GM18907 (cell line): ENCODE data around the gene SLC25A21.
"Not testable (repeated sequence)": the region's sequence is repeated elsewhere in the genome, so short reads cannot be mapped to it uniquely, and the experiment has no call there.

Source experiments
- ATAC-seq: cut with Tn5 transposase; IDR thresholded peaks from one replicate; pipeline ENCODE4 v1.9.1; 2021; ENCODE audit warnings: mild to moderate bottlenecking, moderate library complexity; ENCODE audit not compliant: unreplicated experiment

SLC25A21 gene

GRCh38 chr14:36900846-36901245 is 271.6 kb downstream of the SLC25A21 start:
- ATAC-seq = no peak

- not testable (repeated sequence) for ATAC-seq
These were observed 276.1 kb downstream of the SLC25A21 start for GRCh38 chr14:36896300-36896699.

DNA sequence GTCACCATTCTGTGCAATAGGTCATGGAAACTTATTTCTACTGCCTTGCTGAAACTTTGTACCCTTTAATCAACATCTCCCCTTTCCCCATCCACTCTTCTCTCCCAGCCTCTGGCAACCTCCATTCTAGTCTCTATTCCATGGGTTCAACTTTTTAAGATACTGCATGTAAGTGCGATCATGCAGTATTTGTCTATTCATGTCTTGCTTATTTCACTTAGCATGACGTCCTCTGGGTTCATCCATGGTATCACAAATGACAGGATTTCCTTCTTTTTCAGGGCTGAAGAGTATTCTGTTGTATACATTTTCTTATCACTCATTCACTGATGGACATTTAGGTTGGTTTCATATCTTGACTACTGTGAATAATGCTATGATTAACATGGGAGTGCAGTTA is 288.4 kb downstream of the SLC25A21 start:
- no peak for ATAC-seq

DNA sequence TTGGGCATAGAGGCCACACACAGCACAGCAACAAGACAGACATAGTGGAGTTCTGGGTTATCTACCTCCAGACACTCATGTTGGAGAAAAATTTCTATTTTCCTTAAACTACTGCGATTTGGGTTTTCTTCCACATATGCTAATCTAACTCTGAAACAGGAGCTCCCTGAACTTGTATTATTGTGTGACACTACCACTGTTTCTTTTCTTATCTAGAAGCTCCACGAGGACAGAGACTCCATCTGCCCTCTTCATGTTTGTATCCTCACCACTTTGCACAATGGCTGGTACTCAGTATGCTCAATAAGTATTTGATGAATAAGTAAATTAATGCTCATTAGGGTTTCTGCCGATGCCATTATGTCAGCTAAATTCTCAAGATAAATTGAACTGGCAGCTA is 292.1 kb downstream of the SLC25A21 start:
- no peak for ATAC-seq

- ATAC-seq = no peak
These were observed 292.8 kb downstream of the SLC25A21 start for GRCh38 chr14:36879558-36879957.

DNA sequence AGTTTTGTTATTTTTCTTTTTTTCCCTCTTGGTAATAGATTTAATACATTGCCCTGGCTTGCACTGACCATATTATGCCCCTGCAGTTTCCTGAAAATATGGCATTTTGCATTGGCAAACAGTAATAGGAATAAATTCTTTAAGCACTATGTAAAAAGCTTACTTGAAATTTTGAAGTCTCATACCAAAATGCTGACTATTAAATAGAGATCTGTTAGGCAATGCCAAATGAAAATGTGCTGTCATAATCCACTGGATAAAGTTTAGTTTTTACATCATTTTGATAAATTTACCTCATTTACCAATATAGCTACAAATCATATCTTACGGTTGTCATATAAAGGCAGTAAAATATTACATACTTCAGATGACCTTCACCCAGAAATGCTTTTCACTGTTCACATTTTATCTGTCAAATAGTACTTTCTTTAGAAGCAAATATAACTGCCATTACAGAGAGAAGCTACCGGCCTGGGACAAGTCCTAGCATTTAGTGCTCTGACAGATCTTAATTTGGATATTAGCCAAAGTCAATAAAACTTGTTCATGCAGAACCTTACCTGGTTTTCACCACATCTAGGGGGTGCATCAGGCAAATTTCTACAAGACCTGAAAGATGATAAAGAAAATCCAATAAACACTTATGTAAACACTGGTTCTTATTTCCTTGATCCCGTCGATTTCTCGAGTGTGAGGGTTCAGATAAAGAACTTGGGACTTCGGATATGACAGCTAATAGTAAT is 297.8 kb downstream of the SLC25A21 start:
- ATAC-seq = no peak

GRCh38 chr14:36870776-36871175 is 301.6 kb downstream of the SLC25A21 start:
- ATAC-seq = no peak

DNA sequence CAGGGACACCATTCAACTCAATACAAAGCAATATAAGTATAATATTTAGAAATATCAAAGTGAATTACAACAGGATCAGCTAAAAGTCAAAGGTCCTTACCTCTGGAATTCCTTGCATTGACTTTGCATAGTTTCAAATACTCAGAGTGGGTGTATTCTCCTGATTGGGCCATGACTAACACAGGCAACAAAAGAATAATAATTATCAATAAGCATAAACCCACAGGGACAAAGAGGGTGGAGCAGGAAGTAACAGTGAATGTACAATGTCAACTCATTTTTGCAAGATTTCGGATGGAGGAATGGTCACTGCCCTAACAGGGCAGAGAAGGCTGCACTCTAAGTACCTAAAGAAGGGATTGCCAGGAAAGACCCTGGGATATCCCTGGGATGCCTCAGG is 303.3 kb downstream of the SLC25A21 start:
- no peak for ATAC-seq

DNA sequence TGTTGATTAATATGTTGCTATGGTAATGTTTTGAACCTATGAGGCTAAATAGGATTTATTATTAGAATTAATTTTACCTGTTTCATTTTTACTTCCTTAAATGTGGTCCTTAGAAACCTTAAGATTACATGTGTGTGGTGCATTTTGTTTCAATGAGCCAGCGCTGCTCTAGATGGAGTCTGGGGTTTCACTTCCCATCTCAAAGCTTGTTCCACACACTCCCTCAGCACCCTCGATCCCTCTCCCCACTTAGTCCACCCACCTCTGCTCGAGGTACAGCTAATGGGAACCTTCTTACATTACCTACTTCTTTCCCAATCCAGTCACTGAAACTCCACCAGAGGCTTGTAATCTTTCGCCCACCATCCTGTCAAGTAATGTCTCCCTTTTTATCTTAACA is 305.5 kb downstream of the SLC25A21 start:
- no peak for ATAC-seq

- no peak for ATAC-seq
These were observed 309.1 kb downstream of the SLC25A21 start for GRCh38 chr14:36863271-36863670.

DNA sequence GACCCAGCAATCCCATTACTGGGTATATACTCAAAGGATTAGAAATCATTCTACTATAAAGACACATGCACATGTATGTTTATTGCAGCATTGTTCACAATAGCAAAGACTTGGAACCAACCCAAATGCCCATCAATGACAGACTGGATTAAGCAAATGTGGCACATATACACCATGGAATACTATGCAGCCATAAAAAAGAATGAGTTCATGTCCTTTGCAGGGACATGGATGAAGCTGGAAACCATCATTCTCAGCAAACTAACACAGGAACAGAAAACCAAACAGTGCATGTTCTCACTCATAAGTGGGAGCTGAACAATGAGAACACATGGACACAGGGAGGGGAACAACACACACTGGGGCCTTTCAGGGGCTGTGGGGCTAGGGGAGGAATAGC is 310.2 kb downstream of the SLC25A21 start:
- not testable (repeated sequence) for ATAC-seq

- no peak for ATAC-seq
These were observed 311.6 kb downstream of the SLC25A21 start for GRCh38 chr14:36860831-36861230.

DNA sequence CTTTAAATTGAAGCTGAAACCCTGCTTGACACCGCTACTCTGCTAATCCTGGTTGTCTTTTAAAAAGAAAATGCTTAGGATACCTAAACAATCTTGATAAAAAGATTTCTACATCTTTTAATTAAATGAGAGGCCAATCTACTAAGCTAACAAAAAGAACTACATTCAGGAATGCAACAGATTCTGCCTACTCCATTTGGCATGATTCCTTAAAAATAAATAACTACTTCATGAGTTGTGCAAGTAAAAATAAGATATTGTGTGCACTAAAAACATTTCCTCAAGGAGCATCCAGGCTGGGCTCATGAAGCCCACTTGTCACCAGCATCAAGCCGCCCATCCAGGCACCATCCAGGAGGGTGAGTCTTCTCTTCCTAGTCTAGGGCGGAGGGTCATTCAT is 313.3 kb downstream of the SLC25A21 start:
- ATAC-seq = no peak

DNA sequence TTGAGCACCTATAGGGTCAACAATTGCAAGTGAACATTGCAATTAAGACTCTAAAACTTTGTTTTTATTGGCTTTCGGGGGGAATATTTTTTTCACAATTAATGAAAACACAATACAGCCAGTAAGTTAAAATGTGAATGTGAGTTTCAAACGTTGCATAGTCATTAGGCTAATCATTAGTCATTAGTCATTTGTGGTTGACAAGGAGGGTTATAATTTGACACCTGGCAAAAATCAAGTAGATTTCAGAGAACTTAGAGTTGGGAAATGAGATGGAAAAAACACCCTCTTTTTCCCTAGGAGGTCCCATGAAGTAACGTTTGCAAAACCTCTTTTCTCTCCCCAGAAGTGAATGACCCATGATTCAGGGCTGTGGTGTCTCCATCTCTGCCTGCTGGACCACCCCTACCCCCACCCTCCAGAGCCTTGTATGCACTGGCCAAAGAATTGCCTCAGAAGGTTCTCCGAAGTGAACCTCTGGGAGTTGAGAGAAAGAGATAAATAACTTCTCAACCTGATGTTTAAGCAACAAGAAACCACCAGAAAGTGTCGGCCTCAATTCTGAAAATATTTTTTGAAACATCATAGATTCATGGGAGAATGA is 314.5 kb downstream of the SLC25A21 start:
- no peak for ATAC-seq

GRCh38 chr14:36857136-36857535 is 315.3 kb downstream of the SLC25A21 start:
- ATAC-seq = no peak

- no peak for ATAC-seq
These were observed 316.1 kb downstream of the SLC25A21 start for GRCh38 chr14:36856095-36856878.

- no peak for ATAC-seq
These were observed 317.0 kb downstream of the SLC25A21 start for GRCh38 chr14:36855396-36855795.

DNA sequence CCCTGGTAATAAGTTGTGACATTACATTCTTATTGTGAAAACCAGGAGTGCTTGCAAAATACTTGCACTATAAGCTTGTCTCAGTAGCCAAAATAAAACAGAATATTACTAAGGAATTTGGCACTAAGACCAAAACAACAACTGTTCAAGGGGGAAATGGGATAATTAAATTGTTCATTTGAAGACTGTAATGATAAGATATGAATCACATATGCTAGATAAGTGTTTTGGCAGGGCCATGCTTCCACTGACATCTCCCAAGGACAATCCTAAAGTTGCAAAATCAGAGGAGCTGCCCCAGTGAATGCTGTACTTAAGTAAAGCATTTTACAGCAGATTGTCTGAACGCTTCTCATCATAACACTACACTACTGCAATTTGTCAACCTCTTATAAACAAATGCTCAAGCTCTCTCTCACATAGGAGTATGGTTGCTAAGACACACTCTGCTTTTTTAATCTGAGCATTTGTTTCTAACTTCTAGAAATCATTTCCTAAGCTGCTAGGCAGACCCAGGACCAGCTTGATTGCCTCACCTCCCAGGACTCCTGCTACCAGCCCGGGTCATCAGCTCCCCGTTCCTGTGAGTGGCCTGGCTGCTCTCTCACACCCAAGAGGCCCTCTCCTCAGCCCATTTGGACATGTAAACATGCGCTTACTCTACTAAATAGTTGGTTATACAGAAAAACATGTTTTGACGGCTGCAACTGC is 319.3 kb downstream of the SLC25A21 start:
- ATAC-seq = no peak

- no peak for ATAC-seq
These were observed 324.2 kb downstream of the SLC25A21 start for GRCh38 chr14:36848213-36848612.

- ATAC-seq = no peak
These were observed 325.0 kb downstream of the SLC25A21 start for GRCh38 chr14:36847366-36847765.

DNA sequence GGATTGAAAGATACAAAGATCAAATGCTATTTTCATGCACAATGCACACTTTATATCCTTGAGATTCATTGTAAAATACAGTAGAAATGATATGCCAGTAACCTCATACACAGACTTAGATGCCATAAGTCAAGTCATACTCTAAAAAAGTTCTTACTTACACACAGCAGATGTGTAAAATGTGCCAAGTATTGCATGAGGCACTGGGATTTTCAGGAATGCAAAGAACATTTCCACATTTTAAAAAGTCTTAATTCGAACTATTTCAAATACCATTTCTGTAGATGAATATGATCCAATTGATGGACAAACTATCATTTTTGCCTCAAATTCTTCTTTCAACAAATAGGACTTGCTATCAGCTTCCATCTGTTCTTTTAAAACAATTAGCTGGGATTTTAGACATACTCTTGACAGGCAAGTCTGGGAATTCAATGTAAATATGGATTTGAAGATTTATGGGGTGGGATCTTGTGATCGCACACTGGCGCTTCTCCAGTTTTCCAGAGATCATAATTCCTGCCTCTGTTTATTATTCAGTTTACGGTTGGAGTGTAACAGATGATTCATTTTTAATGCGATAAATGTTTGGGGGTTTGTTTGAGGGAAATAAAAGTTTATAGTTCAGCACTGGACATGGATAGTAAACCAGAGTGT is 326.9 kb downstream of the SLC25A21 start:
- ATAC-seq = no peak
